ENCODE results near the gene MTLN.
A peak's percentile ranks its signal among the peaks of the same experiment; 100 is the strongest.

DNA sequence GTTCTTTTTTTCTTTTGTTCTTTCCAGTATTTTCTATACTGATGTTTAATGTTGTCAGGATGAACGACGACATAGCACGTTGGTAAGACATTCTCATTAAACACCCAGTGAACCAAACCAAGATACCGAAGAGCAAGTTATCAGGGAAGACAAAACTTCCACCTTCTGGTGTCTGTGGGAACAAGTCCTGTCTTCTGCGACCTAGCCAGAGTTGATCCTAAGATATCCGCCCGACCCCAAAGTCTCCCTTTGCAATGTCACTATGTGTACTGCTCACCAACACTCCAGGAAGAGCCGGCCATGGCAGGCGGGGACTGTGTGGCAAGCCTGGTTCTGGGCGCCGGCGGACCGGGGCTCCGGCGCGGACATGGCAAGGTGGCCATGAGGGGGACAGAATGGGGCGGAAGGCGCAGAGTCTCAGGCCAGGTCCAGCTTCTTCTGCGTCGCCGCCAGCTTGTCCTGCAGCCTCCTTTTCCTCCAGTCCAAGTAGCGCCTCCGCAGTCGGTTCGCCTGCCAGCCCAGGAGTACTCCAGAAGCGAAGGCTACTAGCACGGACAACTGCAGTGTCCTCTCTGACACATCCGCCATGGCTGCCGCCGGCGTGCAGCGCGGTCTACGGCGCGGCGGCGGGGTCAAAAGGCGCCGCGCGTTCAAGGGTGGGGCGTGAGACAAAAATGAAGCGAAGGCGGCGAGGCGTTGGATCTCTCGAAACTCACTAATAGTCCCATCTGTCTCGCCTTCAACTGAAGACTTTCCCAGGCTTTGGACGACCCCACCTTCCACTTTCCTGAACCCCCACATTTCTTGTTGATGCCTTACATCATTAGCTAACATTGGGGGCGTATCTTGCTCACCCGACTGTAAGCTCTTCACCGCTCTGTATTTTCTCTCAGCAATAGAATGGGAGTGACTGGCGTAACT is at the start of gene MTLN:
- no peak for TF ChIP-seq ZNF70 (CRISPR knock-in tag; IDR thresholded peaks at IDR 0.05)
- TF ChIP-seq RARB (CRISPR knock-in tag; IDR thresholded peaks at IDR 0.05): no peak
- no peak for TF ChIP-seq TOX (CRISPR knock-in tag; IDR thresholded peaks at IDR 0.05; ENCODE audit: borderline replicate concordance)
- TF ChIP-seq PPARA (CRISPR knock-in tag; IDR thresholded peaks at IDR 0.05; ENCODE audit: borderline replicate concordance): no peak
- no peak for TF ChIP-seq SNAI2 (CRISPR knock-in tag; IDR thresholded peaks at IDR 0.05)
- no peak for TF ChIP-seq POU6F1 (CRISPR knock-in tag; IDR thresholded peaks at IDR 0.05; ENCODE audit: borderline replicate concordance, low read depth)
- TF ChIP-seq TCF4 (CRISPR knock-in tag; IDR thresholded peaks at IDR 0.05; ENCODE audit: borderline replicate concordance): no peak
- TF ChIP-seq, protein P1, sequence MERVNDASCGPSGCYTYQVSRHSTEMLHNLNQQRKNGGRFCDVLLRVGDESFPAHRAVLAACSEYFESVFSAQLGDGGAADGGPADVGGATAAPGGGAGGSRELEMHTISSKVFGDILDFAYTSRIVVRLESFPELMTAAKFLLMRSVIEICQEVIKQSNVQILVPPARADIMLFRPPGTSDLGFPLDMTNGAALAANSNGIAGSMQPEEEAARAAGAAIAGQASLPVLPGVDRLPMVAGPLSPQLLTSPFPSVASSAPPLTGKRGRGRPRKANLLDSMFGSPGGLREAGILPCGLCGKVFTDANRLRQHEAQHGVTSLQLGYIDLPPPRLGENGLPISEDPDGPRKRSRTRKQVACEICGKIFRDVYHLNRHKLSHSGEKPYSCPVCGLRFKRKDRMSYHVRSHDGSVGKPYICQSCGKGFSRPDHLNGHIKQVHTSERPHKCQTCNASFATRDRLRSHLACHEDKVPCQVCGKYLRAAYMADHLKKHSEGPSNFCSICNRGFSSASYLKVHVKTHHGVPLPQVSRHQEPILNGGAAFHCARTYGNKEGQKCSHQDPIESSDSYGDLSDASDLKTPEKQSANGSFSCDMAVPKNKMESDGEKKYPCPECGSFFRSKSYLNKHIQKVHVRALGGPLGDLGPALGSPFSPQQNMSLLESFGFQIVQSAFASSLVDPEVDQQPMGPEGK (CRISPR knock-in tag; IDR thresholded peaks at IDR 0.05; ENCODE audit: borderline replicate concordance): no peak
- TF ChIP-seq TSHZ2 (CRISPR knock-in tag; IDR thresholded peaks at IDR 0.05): peak; percentile 39; the same call in 1 of the 2 replicates
- peak; percentile 71; the same call in 1 of the 2 replicates for TF ChIP-seq ZFP3 (CRISPR knock-in tag; IDR thresholded peaks at IDR 0.05)
- TF ChIP-seq ARNTL (CRISPR knock-in tag; IDR thresholded peaks at IDR 0.05; ENCODE audit: borderline replicate concordance, low read depth): no peak
- TF ChIP-seq CREB5 (CRISPR knock-in tag; IDR thresholded peaks at IDR 0.05; ENCODE audit: low read depth): no peak
- TF ChIP-seq ZFP30 (CRISPR knock-in tag; IDR thresholded peaks at IDR 0.05): no peak
